Ovary (tissue), 9 donors: ENCODE data around the gene CSN1S1. TPM values are rescaled to one million over a fixed set of nuclear protein-coding genes. Genes with fewer than 3 reads are reported as not detected.
"Not testable (repeated sequence)": the region's sequence is repeated elsewhere in the genome, so short reads cannot be mapped to it uniquely, and the experiment has no call there.

ENCODE experiments used
- DNase-seq, 5 donors: peaks; one replicate each; pipeline ENCODE4 v3.0.0-alpha.2; 2019 to 2020
- H3K27ac ChIP-seq, 2 donors: fragments of 200-600 bp; one replicate each; pipeline versions ENCODE4 v1.5.1 to v1.8.0; 2019 to 2022
- H3K27me3 ChIP-seq: fragments of 200-600 bp; one replicate; pipeline ENCODE4 v1.8.0; 2022
- H3K36me3 ChIP-seq: fragments of 200-600 bp; sonication (generic); one replicate; pipeline ENCODE4 v1.5.1; 2019
- H3K4me1 ChIP-seq: one replicate; pipeline ENCODE4 v1.8.1; 2013; ENCODE audit warnings: mild to moderate bottlenecking, moderate library complexity; ENCODE audit not compliant: insufficient read depth
- H3K4me3 ChIP-seq: fragments of 200-600 bp; sonication (generic); one replicate; pipeline ENCODE4 v1.5.1; 2017
- H3K9me3 ChIP-seq, 2 donors: fragments of 200-600 bp in 1 of 2; sonication (generic) in 1 of 2; one replicate each; pipeline versions ENCODE4 v1.5.1 to v1.8.1; 2013 to 2019; ENCODE audit warnings: mild to moderate bottlenecking in 1 of 2, moderate library complexity in 1 of 2
- CTCF ChIP-seq, 3 donors: fragments of 450-650 bp in 2 of 3; fragments of 200-600 bp in 1 of 3; IDR thresholded peaks; one replicate each; pipeline versions ENCODE4 v1.5.1 to v1.8.0; 2016 to 2022; ENCODE audit warnings: antibody characterized with exemption in 3 of 3, mild to moderate bottlenecking in 1 of 3
- EP300 ChIP-seq: sonication (generic); formaldehyde crosslinking; IDR thresholded peaks from one replicate; pipeline ENCODE4 v1.6.1; 2017; ENCODE audit warnings: antibody characterized with exemption
- POLR2A ChIP-seq: fragments of 450-650 bp; IDR thresholded peaks from one replicate; pipeline ENCODE4 v1.6.1; 2017; ENCODE audit warnings: antibody characterized with exemption, mild to moderate bottlenecking, moderate library complexity
- WGBS, 3 donors: extraction: QIAGEN DNeasy Blood & Tissue Kit in 1 of 3; methylation state at CpG; one replicate each; pipeline versions ENCODE4 v1.1.5 to v1.1.7; 2013 to 2017; 5-methylcytosine and 5-hydroxymethylcytosine counted together
- intact Hi-C, 4 donors: fragments of 100-400 bp; cut with DNase I; formaldehyde crosslinking; loops; one replicate each; pipeline versions ENCODE4 v1.11.0 to v1.15.1; 2022 to 2023
- polyA plus RNA-seq, 2 donors: library from polyadenylated mRNA; stranded (reverse); fragments of 200-250 nt in 1 of 2; fragments of 350-450 nt in 1 of 2; fragmentation: Illumina TruSeq in 1 of 2; extraction: RNeasy Lipid Tissue Mini Kit (QIAGEN cat#74804) in 1 of 2; gene quantifications; one replicate each; pipeline ENCODE4 v1.2.3, GENCODE V29; 2013 to 2014
- total RNA-seq, 7 donors: library from RNA; depleted of rRNA in 2 of 7; stranded (reverse); fragments of >200 nt in 2 of 7; fragmentation: NEBNext Ultra II Directional in 3 of 7; extraction: Animal tissue kit (Norgen Biotek cat#: 25700) in 3 of 7; gene quantifications; one replicate each; pipeline versions ENCODE4 v1.1.0 to v1.2.4, GENCODE V29; 2016 to 2023
- donor health status: DM: no; HTN: no; CAD: no; lungs with moderate emphysema.
- donor health status: DM: no; HTN: no; CAD: no.
- donor health status: Bipolar disorder and iron deficiency.
- donor health status: DM: yes; HTN: yes; CAD: no.
- donor health status: DM: no; HTN: no; CAD: no.
- donor health status: DM: yes; HTN: yes; CAD: no.

The CSN1S1 gene
- total and polyA plus RNA-seq, 9 donors = not detected

- WGBS, 3 donors = 30 to 59% (median 36%) methylated on average over 2 of the region's 2 CpGs
- no peaks in the 10 kb centered on the region for H3K4me1 ChIP-seq
- no peak for TF ChIP-seq POLR2A
- TF ChIP-seq EP300 = no peak
- TF ChIP-seq CTCF (IDR thresholded peaks at IDR 0.05) = no peak
- DNase-seq = no peak
- H3K36me3 ChIP-seq = no peaks in the 10 kb centered on the region
- no peak overlapping the region for H3K27ac ChIP-seq
- no peaks in the 10 kb centered on the region for H3K9me3 ChIP-seq
- no peak overlapping the region for H3K4me3 ChIP-seq
- no peaks in the 10 kb centered on the region for H3K27me3 ChIP-seq
- intact Hi-C loops = no loop called here
Observed at GRCh38 chr4:69910016-69910782, 20.7 kb upstream of the CSN1S1 start.

GRCh38 chr4:69920874-69921273, 10.0 kb upstream of the CSN1S1 start:
- 49 to 57% (median 56%) methylated on average over 4 of the region's 4 CpGs for WGBS, 3 donors
- no peak overlapping the region for H3K4me3 ChIP-seq
- intact Hi-C loops = no loop called here
- no peaks in the 10 kb centered on the region for H3K27me3 ChIP-seq
- no peak for DNase-seq
- H3K36me3 ChIP-seq = no peaks in the 10 kb centered on the region
- H3K4me1 ChIP-seq = no peaks in the 10 kb centered on the region
- H3K27ac ChIP-seq = no peak overlapping the region
- TF ChIP-seq CTCF (IDR thresholded peaks at IDR 0.05) (no peak), EP300 (no peak), POLR2A (no peak)
- H3K9me3 ChIP-seq = no peaks in the 10 kb centered on the region

GRCh38 chr4:69923782-69924410, 7.0 kb upstream of the CSN1S1 start:
- intact Hi-C loops, H3K27me3 ChIP-seq, H3K4me1 ChIP-seq, H3K4me3 ChIP-seq, DNase-seq, H3K27ac ChIP-seq, H3K36me3 ChIP-seq, H3K9me3 ChIP-seq: not testable (repeated sequence)
- 91 to 95% (median 94%) methylated on average over 26 to 33 of the region's 33 CpGs for WGBS, 3 donors

GRCh38 chr4:69934150-69934549, 3.3 kb downstream of the CSN1S1 start:
- Histone ChIP-seq H3K27me3 (no peaks in the 10 kb centered on the region), H3K9me3 (no peaks in the 10 kb centered on the region), H3K4me3 (no peak overlapping the region), H3K4me1 (no peaks in the 10 kb centered on the region), H3K27ac (no peak overlapping the region), H3K36me3 (no peaks in the 10 kb centered on the region)
- intact Hi-C loops = no loop called here
- 33 to 65% (median 34%) methylated on average over 4 of the region's 4 CpGs for WGBS, 3 donors
- no peak for TF ChIP-seq CTCF (IDR thresholded peaks at IDR 0.05)
- no peak for TF ChIP-seq POLR2A
- TF ChIP-seq EP300 = no peak
- no peak for DNase-seq

- Histone ChIP-seq H3K4me1 (no peaks in the 10 kb centered on the region), H3K27me3 (no peaks in the 10 kb centered on the region), H3K36me3 (no peaks in the 10 kb centered on the region), H3K27ac (no peak overlapping the region), H3K9me3 (no peaks in the 10 kb centered on the region), H3K4me3 (no peak overlapping the region)
- intact Hi-C loops = no loop called here
- TF ChIP-seq CTCF (IDR thresholded peaks at IDR 0.05) = no peak
- no peak for TF ChIP-seq EP300
- TF ChIP-seq POLR2A = no peak
- DNase-seq = no peak
Observed at GRCh38 chr4:69936566-69936965, 5.7 kb downstream of the CSN1S1 start.
